ENCODE data around the gene HLA-DQB2. TPM values are rescaled to one million over a fixed set of nuclear protein-coding genes. Genes with fewer than 3 reads are reported as not detected.

The HLA-DQB2 gene
- total and polyA plus RNA-seq, 8 donors: 0.47 to 31.3 (median 1.4) TPM; not detected in 1

GRCh38 chr6:32772656-32773055 is 9.3 kb upstream of the HLA-DQB2 start:
- Histone ChIP-seq H3K27ac (no peak overlapping the region), H3K36me3 (no peaks in the 10 kb centered on the region), H3K4me1 (no peaks in the 10 kb centered on the region), H3K4me3 (no peak overlapping the region), H3K27me3 (peaks cover 0 to 23% of the 10 kb centered on the region in 2 donors), H3K9me3 (no peaks in the 10 kb centered on the region)
- no peak for DNase-seq
- no peak for ATAC-seq
- no peak for TF ChIP-seq CTCF (IDR thresholded peaks at IDR 0.05)
- intact Hi-C loops (cut with DNase I): no loop called here

- no peak for TF ChIP-seq CTCF (IDR thresholded peaks at IDR 0.05)
- H3K36me3 ChIP-seq: no peaks in the 10 kb centered on the region
- peaks cover 0 to 31% of the 10 kb centered on the region in 2 donors for H3K27me3 ChIP-seq
- peak; percentile 76 for ATAC-seq
- H3K9me3 ChIP-seq: no peaks in the 10 kb centered on the region
- H3K4me3 ChIP-seq: no peak overlapping the region
- no peak for DNase-seq
- H3K4me1 ChIP-seq: peaks cover 0 to 4% of the 10 kb centered on the region in 2 donors
- intact Hi-C loops (cut with DNase I): no loop called here
- H3K27ac ChIP-seq: no peak overlapping the region
Measured at GRCh38 chr6:32764048-32764447, 716 bp upstream of the HLA-DQB2 start.

- Histone ChIP-seq H3K4me1 (peaks cover 0 to 4% of the 10 kb centered on the region in 2 donors), H3K4me3 (no peak overlapping the region), H3K9me3 (no peaks in the 10 kb centered on the region), H3K27me3 (peaks cover 0 to 23% of the 10 kb centered on the region in 2 donors), H3K36me3 (no peaks in the 10 kb centered on the region), H3K27ac (no peak overlapping the region)
- peak in 1 of 4 donors; percentile 72 for DNase-seq
- ATAC-seq: no peak
- no peak for TF ChIP-seq CTCF (IDR thresholded peaks at IDR 0.05)
- intact Hi-C loops (cut with DNase I): no loop called here
Measured at GRCh38 chr6:32761548-32761947, 1.8 kb downstream of the HLA-DQB2 start.

GRCh38 chr6:32761072-32761471 is 2.3 kb downstream of the HLA-DQB2 start:
- Histone ChIP-seq H3K27ac (no peak overlapping the region), H3K36me3 (no peaks in the 10 kb centered on the region), H3K4me1 (peaks cover 0 to 4% of the 10 kb centered on the region in 2 donors), H3K4me3 (no peak overlapping the region), H3K9me3 (no peaks in the 10 kb centered on the region), H3K27me3 (peaks cover 0 to 23% of the 10 kb centered on the region in 2 donors)
- TF ChIP-seq CTCF (IDR thresholded peaks at IDR 0.05): no peak
- ATAC-seq (peak; percentile 54), DNase-seq (no peak)
- intact Hi-C loops (cut with DNase I): no loop called here

GRCh38 chr6:32759669-32760068 is 3.7 kb downstream of the HLA-DQB2 start:
- Histone ChIP-seq H3K4me1 (peaks cover 0 to 4% of the 10 kb centered on the region in 2 donors), H3K27ac (no peak overlapping the region), H3K27me3 (peaks cover 0 to 23% of the 10 kb centered on the region in 2 donors), H3K36me3 (no peaks in the 10 kb centered on the region), H3K9me3 (no peaks in the 10 kb centered on the region), H3K4me3 (no peak overlapping the region)
- intact Hi-C loops (cut with DNase I): no loop called here
- no peak for TF ChIP-seq CTCF (IDR thresholded peaks at IDR 0.05)
- ATAC-seq (no peak), DNase-seq (no peak)
